ENCODE data around the gene GRIK1.

DNA sequence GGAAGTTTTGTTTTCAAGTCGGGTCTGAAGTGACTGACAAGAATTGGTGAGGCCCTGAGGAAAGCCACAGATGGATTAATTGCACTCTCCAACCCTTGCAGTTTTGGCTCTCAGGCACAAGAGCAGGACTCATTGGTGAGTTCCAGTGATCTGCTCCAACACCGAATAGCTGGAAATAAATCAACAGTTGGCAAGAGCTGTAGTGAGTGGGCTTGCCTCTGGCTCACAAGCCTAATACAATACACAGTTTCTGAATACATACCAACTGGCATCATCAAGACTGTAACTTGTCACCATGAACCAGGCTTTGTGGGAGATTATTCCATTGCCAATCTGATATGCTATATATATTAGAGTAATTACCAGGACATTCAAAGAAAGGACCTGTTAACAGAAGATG, 131.6 kb downstream of the GRIK1 start:
- TF ChIP-seq, protein P1, sequence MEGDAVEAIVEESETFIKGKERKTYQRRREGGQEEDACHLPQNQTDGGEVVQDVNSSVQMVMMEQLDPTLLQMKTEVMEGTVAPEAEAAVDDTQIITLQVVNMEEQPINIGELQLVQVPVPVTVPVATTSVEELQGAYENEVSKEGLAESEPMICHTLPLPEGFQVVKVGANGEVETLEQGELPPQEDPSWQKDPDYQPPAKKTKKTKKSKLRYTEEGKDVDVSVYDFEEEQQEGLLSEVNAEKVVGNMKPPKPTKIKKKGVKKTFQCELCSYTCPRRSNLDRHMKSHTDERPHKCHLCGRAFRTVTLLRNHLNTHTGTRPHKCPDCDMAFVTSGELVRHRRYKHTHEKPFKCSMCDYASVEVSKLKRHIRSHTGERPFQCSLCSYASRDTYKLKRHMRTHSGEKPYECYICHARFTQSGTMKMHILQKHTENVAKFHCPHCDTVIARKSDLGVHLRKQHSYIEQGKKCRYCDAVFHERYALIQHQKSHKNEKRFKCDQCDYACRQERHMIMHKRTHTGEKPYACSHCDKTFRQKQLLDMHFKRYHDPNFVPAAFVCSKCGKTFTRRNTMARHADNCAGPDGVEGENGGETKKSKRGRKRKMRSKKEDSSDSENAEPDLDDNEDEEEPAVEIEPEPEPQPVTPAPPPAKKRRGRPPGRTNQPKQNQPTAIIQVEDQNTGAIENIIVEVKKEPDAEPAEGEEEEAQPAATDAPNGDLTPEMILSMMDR (IDR thresholded peaks at IDR 0.05) = no peak
- TF ChIP-seq EZH2 (IDR thresholded peaks at IDR 0.05; ENCODE audit: borderline replicate concordance, insufficient read depth, low read depth, low read length, poor library complexity, severe bottlenecking) = no peak
